ENCODE data around the gene DERL3.

DNA sequence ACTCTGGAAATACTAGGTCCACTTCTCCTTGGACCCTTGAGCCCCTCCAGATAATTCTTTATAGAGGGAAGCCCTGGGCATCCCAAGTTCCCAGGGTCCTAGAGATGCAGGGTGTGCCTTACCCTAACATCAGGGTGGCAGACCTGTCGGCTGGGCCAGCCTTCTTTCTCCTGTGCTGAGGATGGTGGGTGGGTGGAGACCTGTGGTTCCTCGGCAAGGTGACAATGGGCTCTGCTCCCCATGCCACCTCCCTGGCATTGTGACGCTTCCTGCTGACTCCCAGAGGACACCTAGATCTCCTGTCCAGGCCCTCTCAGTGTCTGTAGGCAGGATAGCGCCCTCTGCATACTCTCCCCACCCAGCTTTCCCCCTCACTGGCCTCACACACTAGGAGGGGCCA, 3.8 kb upstream of the DERL3 start:
- no peak for TF ChIP-seq EZH2 (IDR thresholded peaks at IDR 0.05)
- TF ChIP-seq, protein P1, sequence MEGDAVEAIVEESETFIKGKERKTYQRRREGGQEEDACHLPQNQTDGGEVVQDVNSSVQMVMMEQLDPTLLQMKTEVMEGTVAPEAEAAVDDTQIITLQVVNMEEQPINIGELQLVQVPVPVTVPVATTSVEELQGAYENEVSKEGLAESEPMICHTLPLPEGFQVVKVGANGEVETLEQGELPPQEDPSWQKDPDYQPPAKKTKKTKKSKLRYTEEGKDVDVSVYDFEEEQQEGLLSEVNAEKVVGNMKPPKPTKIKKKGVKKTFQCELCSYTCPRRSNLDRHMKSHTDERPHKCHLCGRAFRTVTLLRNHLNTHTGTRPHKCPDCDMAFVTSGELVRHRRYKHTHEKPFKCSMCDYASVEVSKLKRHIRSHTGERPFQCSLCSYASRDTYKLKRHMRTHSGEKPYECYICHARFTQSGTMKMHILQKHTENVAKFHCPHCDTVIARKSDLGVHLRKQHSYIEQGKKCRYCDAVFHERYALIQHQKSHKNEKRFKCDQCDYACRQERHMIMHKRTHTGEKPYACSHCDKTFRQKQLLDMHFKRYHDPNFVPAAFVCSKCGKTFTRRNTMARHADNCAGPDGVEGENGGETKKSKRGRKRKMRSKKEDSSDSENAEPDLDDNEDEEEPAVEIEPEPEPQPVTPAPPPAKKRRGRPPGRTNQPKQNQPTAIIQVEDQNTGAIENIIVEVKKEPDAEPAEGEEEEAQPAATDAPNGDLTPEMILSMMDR (IDR thresholded peaks at IDR 0.05) = no peak
- TF ChIP-seq EZH2phosphoT487 (IDR thresholded peaks at IDR 0.05) = no peak
